GM21717 (cell line): ENCODE results near the gene ERC1.

Experiments used
- ATAC-seq: cut with Tn5 transposase; IDR thresholded peaks from one replicate; pipeline ENCODE4 v1.9.1; 2021; ENCODE audit warnings: mild to moderate bottlenecking, moderate library complexity; ENCODE audit not compliant: unreplicated experiment

Gene ERC1

GRCh38 chr12:1466481-1467154 is 475.6 kb downstream of the ERC1 start:
- ATAC-seq = no peak

GRCh38 chr12:1467710-1468109 is 476.7 kb downstream of the ERC1 start:
- ATAC-seq = no peak

- no peak for ATAC-seq
Observed at GRCh38 chr12:1469070-1469469, 478.0 kb downstream of the ERC1 start.

- no peak for ATAC-seq
Observed at GRCh38 chr12:1470051-1470450, 479.0 kb downstream of the ERC1 start.

GRCh38 chr12:1471224-1471623 is 480.2 kb downstream of the ERC1 start:
- ATAC-seq = no peak

GRCh38 chr12:1473418-1473817 is 482.4 kb downstream of the ERC1 start:
- no peak for ATAC-seq

GRCh38 chr12:1474041-1474573 is 483.1 kb downstream of the ERC1 start:
- ATAC-seq = no peak

GRCh38 chr12:1474574-1475153 is 483.6 kb downstream of the ERC1 start:
- ATAC-seq = no peak

GRCh38 chr12:1479645-1480044 is 488.6 kb downstream of the ERC1 start:
- no peak for ATAC-seq

- no peak for ATAC-seq
Observed at GRCh38 chr12:1481326-1481725, 490.3 kb downstream of the ERC1 start.

GRCh38 chr12:1481906-1482305 is 490.9 kb downstream of the ERC1 start:
- ATAC-seq = no peak

GRCh38 chr12:1488908-1489381 is 497.9 kb downstream of the ERC1 start:
- no peak for ATAC-seq

- ATAC-seq = no peak
Observed at GRCh38 chr12:1491983-1492697, 501.1 kb downstream of the ERC1 start.

- no peak for ATAC-seq
Observed at GRCh38 chr12:1493781-1494565, 502.9 kb downstream of the ERC1 start.

GRCh38 chr12:1494856-1495255 is 503.8 kb downstream of the ERC1 start:
- no peak for ATAC-seq

- ATAC-seq = no peak
Observed at GRCh38 chr12:1496162-1496900, 505.3 kb downstream of the ERC1 start.

GRCh38 chr12:1497161-1497560 is 506.1 kb downstream of the ERC1 start:
- ATAC-seq = no peak

- no peak for ATAC-seq
Observed at GRCh38 chr12:1498199-1498740, 507.2 kb downstream of the ERC1 start.

GRCh38 chr12:1499351-1499750 is 508.3 kb downstream of the ERC1 start:
- no peak for ATAC-seq
